Keratinocyte (primary cell): Measurements from ENCODE around the gene UAP1.

Experiments
- EZH2 ChIP-seq: IDR thresholded peaks from one replicate; pipeline ENCODE4 v1.6.1; 2012; ENCODE audit warnings: inconsistent platforms, mild to moderate bottlenecking, low read length, moderate library complexity
- TF ChIP-seq, protein P1 (sequence below), 3 experiments: IDR thresholded peaks in 1 of 3; conservative IDR thresholded peaks in 1 of 3; optimal IDR thresholded peaks in 1 of 3; 2 replicates in 2 of 3; 3 replicates in 1 of 3; pipeline versions ENCODE3 to v1.5.1; 2011; ENCODE audit warnings: low read length in 3 of 3, mild to moderate bottlenecking in 3 of 3, moderate library complexity in 2 of 3, control low read depth in 1 of 3, inconsistent platforms in 1 of 3; ENCODE audit not compliant: insufficient read depth in 2 of 3; ENCODE audit errors: extremely low read depth in 1 of 3

DNA sequence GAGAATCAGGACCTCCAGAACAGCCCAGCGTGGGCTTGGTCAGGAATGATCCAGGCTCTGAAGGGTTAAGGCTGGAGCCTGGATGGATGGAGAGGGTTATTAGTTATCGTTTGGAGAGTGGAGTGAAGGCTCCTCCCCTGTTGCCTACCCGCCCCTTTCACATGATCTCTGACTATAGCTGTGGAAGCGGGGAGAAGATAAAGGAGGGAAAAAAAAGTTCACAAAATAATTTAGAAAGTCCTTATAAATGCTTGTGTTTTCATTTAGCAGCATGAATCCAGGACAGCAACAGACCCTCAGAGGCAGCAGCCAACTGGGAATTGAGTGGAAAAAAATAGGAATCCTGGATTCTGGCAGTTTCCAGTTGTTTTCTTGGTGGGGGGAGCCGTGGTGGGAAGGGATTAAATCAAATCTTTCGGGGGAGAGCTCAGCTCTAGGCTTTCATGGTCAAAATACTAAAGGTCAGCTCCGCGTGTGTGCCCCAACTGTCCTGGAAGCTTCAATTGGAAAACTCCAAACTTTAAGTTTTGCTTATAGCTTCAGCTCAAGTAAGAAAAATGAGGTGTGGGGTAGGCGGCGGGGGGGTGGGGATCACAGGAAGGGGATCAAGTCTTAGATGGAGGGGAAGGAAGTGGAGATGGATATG, 70.1 kb downstream of the UAP1 start:
- TF ChIP-seq, protein P1, sequence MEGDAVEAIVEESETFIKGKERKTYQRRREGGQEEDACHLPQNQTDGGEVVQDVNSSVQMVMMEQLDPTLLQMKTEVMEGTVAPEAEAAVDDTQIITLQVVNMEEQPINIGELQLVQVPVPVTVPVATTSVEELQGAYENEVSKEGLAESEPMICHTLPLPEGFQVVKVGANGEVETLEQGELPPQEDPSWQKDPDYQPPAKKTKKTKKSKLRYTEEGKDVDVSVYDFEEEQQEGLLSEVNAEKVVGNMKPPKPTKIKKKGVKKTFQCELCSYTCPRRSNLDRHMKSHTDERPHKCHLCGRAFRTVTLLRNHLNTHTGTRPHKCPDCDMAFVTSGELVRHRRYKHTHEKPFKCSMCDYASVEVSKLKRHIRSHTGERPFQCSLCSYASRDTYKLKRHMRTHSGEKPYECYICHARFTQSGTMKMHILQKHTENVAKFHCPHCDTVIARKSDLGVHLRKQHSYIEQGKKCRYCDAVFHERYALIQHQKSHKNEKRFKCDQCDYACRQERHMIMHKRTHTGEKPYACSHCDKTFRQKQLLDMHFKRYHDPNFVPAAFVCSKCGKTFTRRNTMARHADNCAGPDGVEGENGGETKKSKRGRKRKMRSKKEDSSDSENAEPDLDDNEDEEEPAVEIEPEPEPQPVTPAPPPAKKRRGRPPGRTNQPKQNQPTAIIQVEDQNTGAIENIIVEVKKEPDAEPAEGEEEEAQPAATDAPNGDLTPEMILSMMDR (optimal IDR thresholded peaks at IDR 0.05 in 1 of 3, IDR thresholded peaks at IDR 0.05 in 1 of 3, conservative IDR thresholded peaks at IDR 0.05 in 1 of 3; ENCODE audit: extremely low read depth in 1 of 3, insufficient read depth in 2 of 3, low read length in 3 of 3), result no peak
- no peak for TF ChIP-seq EZH2
